ENCODE data around the gene MMRN2.

MMRN2 gene

DNA sequence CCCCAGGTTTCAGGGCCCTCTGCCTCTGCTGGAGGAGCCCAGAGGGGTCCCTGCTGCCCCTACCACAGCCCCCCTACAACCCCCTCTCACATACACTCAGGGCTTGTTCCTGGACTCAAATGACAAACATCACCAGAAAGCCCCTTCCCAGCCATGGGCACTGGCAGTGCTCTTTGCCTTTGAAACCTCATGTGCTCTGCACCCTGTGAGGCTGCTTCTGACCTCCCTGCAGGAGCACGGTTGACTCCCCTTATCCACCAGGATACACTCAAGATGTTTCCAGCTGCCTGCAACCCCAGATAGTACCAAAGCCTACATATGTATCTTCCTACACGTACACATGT is 7.4 kb upstream of the MMRN2 start:
- no peak for ATAC-seq
- TF ChIP-seq, protein P1, sequence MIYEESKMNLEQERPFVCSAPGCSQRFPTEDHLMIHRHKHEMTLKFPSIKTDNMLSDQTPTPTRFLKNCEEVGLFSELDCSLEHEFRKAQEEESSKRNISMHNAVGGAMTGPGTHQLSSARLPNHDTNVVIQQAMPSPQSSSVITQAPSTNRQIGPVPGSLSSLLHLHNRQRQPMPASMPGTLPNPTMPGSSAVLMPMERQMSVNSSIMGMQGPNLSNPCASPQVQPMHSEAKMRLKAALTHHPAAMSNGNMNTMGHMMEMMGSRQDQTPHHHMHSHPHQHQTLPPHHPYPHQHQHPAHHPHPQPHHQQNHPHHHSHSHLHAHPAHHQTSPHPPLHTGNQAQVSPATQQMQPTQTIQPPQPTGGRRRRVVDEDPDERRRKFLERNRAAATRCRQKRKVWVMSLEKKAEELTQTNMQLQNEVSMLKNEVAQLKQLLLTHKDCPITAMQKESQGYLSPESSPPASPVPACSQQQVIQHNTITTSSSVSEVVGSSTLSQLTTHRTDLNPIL (CRISPR knock-in tag; IDR thresholded peaks at IDR 0.05; ENCODE audit: low read depth): no peak
- TF ChIP-seq ISL1 (CRISPR knock-in tag; IDR thresholded peaks at IDR 0.05) (no peak), ESRRG (CRISPR knock-in tag; IDR thresholded peaks at IDR 0.05) (no peak), RARB (CRISPR knock-in tag; IDR thresholded peaks at IDR 0.05) (no peak), ZNF8 (CRISPR knock-in tag; IDR thresholded peaks at IDR 0.05) (no peak), ZNF70 (CRISPR knock-in tag; IDR thresholded peaks at IDR 0.05) (no peak), SNAI2 (CRISPR knock-in tag; IDR thresholded peaks at IDR 0.05) (no peak), OSR1 (CRISPR knock-in tag; IDR thresholded peaks at IDR 0.05) (no peak), ZNF565 (CRISPR knock-in tag; conservative IDR thresholded peaks at IDR 0.05; ENCODE audit: low read depth) (no peak), BACH2 (CRISPR knock-in tag; IDR thresholded peaks at IDR 0.05; ENCODE audit: borderline replicate concordance) (no peak), GLIS3 (CRISPR knock-in tag; IDR thresholded peaks at IDR 0.05) (no peak)
- TF ChIP-seq, protein P2, sequence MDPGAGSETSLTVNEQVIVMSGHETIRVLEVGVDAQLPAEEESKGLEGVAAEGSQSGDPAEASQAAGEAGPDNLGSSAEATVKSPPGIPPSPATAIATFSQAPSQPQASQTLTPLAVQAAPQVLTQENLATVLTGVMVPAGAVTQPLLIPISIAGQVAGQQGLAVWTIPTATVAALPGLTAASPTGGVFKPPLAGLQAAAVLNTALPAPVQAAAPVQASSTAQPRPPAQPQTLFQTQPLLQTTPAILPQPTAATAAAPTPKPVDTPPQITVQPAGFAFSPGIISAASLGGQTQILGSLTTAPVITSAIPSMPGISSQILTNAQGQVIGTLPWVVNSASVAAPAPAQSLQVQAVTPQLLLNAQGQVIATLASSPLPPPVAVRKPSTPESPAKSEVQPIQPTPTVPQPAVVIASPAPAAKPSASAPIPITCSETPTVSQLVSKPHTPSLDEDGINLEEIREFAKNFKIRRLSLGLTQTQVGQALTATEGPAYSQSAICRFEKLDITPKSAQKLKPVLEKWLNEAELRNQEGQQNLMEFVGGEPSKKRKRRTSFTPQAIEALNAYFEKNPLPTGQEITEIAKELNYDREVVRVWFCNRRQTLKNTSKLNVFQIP (CRISPR knock-in tag; IDR thresholded peaks at IDR 0.05; ENCODE audit: borderline replicate concordance, low read depth): no peak
- TF ChIP-seq, protein P3, sequence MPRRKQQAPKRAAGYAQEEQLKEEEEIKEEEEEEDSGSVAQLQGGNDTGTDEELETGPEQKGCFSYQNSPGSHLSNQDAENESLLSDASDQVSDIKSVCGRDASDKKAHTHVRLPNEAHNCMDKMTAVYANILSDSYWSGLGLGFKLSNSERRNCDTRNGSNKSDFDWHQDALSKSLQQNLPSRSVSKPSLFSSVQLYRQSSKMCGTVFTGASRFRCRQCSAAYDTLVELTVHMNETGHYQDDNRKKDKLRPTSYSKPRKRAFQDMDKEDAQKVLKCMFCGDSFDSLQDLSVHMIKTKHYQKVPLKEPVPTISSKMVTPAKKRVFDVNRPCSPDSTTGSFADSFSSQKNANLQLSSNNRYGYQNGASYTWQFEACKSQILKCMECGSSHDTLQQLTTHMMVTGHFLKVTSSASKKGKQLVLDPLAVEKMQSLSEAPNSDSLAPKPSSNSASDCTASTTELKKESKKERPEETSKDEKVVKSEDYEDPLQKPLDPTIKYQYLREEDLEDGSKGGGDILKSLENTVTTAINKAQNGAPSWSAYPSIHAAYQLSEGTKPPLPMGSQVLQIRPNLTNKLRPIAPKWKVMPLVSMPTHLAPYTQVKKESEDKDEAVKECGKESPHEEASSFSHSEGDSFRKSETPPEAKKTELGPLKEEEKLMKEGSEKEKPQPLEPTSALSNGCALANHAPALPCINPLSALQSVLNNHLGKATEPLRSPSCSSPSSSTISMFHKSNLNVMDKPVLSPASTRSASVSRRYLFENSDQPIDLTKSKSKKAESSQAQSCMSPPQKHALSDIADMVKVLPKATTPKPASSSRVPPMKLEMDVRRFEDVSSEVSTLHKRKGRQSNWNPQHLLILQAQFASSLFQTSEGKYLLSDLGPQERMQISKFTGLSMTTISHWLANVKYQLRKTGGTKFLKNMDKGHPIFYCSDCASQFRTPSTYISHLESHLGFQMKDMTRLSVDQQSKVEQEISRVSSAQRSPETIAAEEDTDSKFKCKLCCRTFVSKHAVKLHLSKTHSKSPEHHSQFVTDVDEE (CRISPR knock-in tag; IDR thresholded peaks at IDR 0.05): no peak
- TF ChIP-seq, protein P4, sequence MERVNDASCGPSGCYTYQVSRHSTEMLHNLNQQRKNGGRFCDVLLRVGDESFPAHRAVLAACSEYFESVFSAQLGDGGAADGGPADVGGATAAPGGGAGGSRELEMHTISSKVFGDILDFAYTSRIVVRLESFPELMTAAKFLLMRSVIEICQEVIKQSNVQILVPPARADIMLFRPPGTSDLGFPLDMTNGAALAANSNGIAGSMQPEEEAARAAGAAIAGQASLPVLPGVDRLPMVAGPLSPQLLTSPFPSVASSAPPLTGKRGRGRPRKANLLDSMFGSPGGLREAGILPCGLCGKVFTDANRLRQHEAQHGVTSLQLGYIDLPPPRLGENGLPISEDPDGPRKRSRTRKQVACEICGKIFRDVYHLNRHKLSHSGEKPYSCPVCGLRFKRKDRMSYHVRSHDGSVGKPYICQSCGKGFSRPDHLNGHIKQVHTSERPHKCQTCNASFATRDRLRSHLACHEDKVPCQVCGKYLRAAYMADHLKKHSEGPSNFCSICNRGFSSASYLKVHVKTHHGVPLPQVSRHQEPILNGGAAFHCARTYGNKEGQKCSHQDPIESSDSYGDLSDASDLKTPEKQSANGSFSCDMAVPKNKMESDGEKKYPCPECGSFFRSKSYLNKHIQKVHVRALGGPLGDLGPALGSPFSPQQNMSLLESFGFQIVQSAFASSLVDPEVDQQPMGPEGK (CRISPR knock-in tag; IDR thresholded peaks at IDR 0.05; ENCODE audit: borderline replicate concordance): no peak

DNA sequence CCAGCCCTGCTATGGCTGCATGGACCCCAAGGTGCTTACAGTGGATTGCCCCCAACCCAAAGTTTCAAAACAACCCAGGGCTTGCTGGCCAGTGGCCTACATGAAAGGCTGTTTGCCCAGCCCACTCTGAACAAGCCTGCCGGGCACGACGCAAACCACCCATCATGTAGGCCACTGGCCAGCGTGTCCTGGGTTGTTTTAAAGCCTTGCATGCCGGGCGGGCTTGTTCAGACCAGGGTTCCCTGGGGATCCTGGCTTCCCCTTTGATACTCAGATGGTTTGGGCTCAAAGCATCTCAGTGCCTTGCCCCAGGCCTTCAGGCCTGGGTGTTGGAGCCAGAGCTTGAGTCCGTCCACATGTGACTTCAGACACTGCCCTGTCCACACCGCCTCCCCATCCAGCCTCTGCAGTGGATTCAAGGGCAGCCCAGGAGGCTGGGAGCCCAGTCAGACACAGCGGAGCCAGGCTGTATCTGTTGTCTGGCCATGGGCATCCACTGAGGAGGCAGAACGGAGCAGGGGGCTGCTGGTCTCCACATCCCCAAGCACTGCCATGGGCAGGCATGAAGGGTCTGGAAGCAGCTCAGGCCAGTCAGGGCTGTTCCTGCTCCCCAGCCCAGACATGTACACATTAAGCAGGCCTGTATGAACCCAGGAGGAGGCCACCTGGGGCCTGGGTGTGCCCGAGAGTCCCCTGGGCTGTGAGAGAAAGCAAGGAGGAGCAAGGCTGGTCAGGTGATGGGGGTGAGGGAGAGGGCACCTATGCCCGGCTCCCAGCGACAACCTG is 6.8 kb upstream of the MMRN2 start:
- TF ChIP-seq, protein P4 (CRISPR knock-in tag; IDR thresholded peaks at IDR 0.05; ENCODE audit: borderline replicate concordance): no peak
- ATAC-seq: no peak

DNA sequence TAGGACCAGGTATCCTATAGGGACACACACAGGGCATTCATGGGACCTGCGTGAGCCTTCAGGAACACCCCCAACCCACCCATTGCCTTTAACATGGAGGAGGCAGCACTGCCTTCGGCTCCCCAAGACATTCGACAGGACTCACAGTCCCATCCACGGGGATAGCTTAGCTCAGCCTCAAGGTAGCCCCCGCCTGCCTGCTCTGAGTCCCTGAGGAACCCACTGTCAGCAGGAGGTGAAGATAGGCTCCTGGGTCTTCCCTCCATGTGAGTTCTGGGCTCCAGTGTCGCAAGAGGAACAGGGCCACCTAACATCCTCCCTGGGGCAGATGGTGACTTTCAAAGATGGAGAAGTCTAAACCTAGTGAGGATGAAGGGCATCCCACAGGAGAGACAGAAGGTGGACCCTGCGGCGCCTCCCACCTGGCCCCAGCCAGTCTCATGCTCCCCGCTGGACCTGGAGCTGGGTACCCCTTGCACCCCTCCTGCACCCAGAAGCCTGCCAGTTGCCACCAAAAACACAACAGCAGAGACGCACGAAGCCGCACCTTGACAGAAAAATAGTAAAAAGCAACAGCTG is 6.0 kb upstream of the MMRN2 start:
- no peak for ATAC-seq
- TF ChIP-seq ESRRG (CRISPR knock-in tag; IDR thresholded peaks at IDR 0.05) (no peak), ZNF70 (CRISPR knock-in tag; IDR thresholded peaks at IDR 0.05) (no peak), RARB (CRISPR knock-in tag; IDR thresholded peaks at IDR 0.05) (no peak), ISL1 (CRISPR knock-in tag; IDR thresholded peaks at IDR 0.05) (no peak), ZFP3 (CRISPR knock-in tag; IDR thresholded peaks at IDR 0.05) (no peak), TOX (CRISPR knock-in tag; IDR thresholded peaks at IDR 0.05; ENCODE audit: borderline replicate concordance) (no peak), BACH2 (CRISPR knock-in tag; IDR thresholded peaks at IDR 0.05; ENCODE audit: borderline replicate concordance) (no peak), GLIS3 (CRISPR knock-in tag; IDR thresholded peaks at IDR 0.05) (no peak), PPARA (CRISPR knock-in tag; IDR thresholded peaks at IDR 0.05; ENCODE audit: borderline replicate concordance) (no peak), OSR1 (CRISPR knock-in tag; IDR thresholded peaks at IDR 0.05) (no peak), ZC3H10 (CRISPR knock-in tag; IDR thresholded peaks at IDR 0.05) (no peak), SNAI2 (CRISPR knock-in tag; IDR thresholded peaks at IDR 0.05) (no peak), TCF4 (CRISPR knock-in tag; IDR thresholded peaks at IDR 0.05; ENCODE audit: borderline replicate concordance) (no peak), ZFP30 (CRISPR knock-in tag; IDR thresholded peaks at IDR 0.05) (no peak)
- TF ChIP-seq, protein P1 (CRISPR knock-in tag; IDR thresholded peaks at IDR 0.05; ENCODE audit: low read depth): no peak
- TF ChIP-seq, protein P5, sequence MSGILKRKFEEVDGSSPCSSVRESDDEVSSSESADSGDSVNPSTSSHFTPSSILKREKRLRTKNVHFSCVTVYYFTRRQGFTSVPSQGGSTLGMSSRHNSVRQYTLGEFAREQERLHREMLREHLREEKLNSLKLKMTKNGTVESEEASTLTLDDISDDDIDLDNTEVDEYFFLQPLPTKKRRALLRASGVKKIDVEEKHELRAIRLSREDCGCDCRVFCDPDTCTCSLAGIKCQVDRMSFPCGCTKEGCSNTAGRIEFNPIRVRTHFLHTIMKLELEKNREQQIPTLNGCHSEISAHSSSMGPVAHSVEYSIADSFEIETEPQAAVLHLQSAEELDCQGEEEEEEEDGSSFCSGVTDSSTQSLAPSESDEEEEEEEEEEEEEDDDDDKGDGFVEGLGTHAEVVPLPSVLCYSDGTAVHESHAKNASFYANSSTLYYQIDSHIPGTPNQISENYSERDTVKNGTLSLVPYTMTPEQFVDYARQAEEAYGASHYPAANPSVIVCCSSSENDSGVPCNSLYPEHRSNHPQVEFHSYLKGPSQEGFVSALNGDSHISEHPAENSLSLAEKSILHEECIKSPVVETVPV (CRISPR knock-in tag; IDR thresholded peaks at IDR 0.05): no peak
- TF ChIP-seq, protein P4 (CRISPR knock-in tag; IDR thresholded peaks at IDR 0.05; ENCODE audit: borderline replicate concordance): no peak

Data from SK-N-SH treated with all-trans-retinoic acid at 6 μM for 48 hours (cell line).